Fibroblast of lung (primary cell): ENCODE data around the gene PRKCH.

Experiments
- EZH2 ChIP-seq: IDR thresholded peaks from 2 replicates; pipeline ENCODE4 v1.5.1; 2012; ENCODE audit warnings: low read length, control low read depth, mild to moderate bottlenecking; ENCODE audit errors: missing control alignments
- TF ChIP-seq, protein P1 (sequence below), 2 donors: IDR thresholded peaks in 1 of 2; conservative IDR thresholded peaks in 1 of 2; 1 replicate in 1 of 2; 2 replicates in 1 of 2; pipeline ENCODE4 v1.5.1; 2011 to 2012; ENCODE audit warnings: low read length in 2 of 2, control low read depth in 1 of 2, inconsistent platforms in 1 of 2, low read depth in 1 of 2, mild to moderate bottlenecking in 1 of 2

- TF ChIP-seq, protein P1, sequence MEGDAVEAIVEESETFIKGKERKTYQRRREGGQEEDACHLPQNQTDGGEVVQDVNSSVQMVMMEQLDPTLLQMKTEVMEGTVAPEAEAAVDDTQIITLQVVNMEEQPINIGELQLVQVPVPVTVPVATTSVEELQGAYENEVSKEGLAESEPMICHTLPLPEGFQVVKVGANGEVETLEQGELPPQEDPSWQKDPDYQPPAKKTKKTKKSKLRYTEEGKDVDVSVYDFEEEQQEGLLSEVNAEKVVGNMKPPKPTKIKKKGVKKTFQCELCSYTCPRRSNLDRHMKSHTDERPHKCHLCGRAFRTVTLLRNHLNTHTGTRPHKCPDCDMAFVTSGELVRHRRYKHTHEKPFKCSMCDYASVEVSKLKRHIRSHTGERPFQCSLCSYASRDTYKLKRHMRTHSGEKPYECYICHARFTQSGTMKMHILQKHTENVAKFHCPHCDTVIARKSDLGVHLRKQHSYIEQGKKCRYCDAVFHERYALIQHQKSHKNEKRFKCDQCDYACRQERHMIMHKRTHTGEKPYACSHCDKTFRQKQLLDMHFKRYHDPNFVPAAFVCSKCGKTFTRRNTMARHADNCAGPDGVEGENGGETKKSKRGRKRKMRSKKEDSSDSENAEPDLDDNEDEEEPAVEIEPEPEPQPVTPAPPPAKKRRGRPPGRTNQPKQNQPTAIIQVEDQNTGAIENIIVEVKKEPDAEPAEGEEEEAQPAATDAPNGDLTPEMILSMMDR (conservative IDR thresholded peaks at IDR 0.05 in 1 of 2, IDR thresholded peaks at IDR 0.05 in 1 of 2; ENCODE audit: low read depth in 1 of 2, low read length in 2 of 2) = no peak
- no peak for TF ChIP-seq EZH2
Measured at GRCh38 chr14:61455351-61455750, 134.0 kb downstream of the PRKCH start.
